ENCODE measurements around the gene CCDC141. TPM values are rescaled to one million over a fixed set of nuclear protein-coding genes. Genes with fewer than 3 reads are reported as not detected.

The CCDC141 gene
- total RNA-seq, 4 donors from 2014 or later: 1.1 to 11.6 (median 5.0) TPM

GRCh38 chr2:178834086-178834485, 215.9 kb downstream of the CCDC141 start:
- Histone ChIP-seq H3K27me3 (no peaks in the 10 kb centered on the region), H3K9me3 (no peaks in the 10 kb centered on the region), H3K4me1 (no peaks in the 10 kb centered on the region), H3K36me3 (no peaks in the 10 kb centered on the region), H3K4me3 (no peak overlapping the region), H3K27ac (no peak overlapping the region)
- no peak for DNase-seq
- TF ChIP-seq POLR2A (IDR thresholded peaks at IDR 0.05) (no peak), CTCF (IDR thresholded peaks at IDR 0.05) (no peak)

GRCh38 chr2:178833382-178833781, 216.6 kb downstream of the CCDC141 start:
- TF ChIP-seq POLR2A (IDR thresholded peaks at IDR 0.05) (no peak), CTCF (IDR thresholded peaks at IDR 0.05) (no peak)
- Histone ChIP-seq H3K9me3 (no peaks in the 10 kb centered on the region), H3K27me3 (no peaks in the 10 kb centered on the region), H3K36me3 (no peaks in the 10 kb centered on the region), H3K4me1 (no peaks in the 10 kb centered on the region), H3K4me3 (no peak overlapping the region), H3K27ac (no peak overlapping the region)
- DNase-seq: no peak

GRCh38 chr2:178830451-178830850, 219.5 kb downstream of the CCDC141 start:
- DNase-seq: no peak
- H3K9me3 ChIP-seq: no peaks in the 10 kb centered on the region
- no peak overlapping the region for H3K4me3 ChIP-seq
- H3K4me1 ChIP-seq: no peaks in the 10 kb centered on the region
- H3K27me3 ChIP-seq: no peaks in the 10 kb centered on the region
- no peaks in the 10 kb centered on the region for H3K36me3 ChIP-seq
- no peak for TF ChIP-seq CTCF (IDR thresholded peaks at IDR 0.05)
- TF ChIP-seq POLR2A (IDR thresholded peaks at IDR 0.05): no peak
- no peak overlapping the region for H3K27ac ChIP-seq

- H3K4me3 ChIP-seq: no peak overlapping the region
- no peak overlapping the region for H3K27ac ChIP-seq
- H3K27me3 ChIP-seq: no peaks in the 10 kb centered on the region
- no peak for DNase-seq
- H3K4me1 ChIP-seq: no peaks in the 10 kb centered on the region
- TF ChIP-seq POLR2A (IDR thresholded peaks at IDR 0.05) (no peak), CTCF (IDR thresholded peaks at IDR 0.05) (no peak)
- H3K36me3 ChIP-seq: no peaks in the 10 kb centered on the region
- H3K9me3 ChIP-seq: no peaks in the 10 kb centered on the region
Observed at GRCh38 chr2:178829981-178830380, 220.0 kb downstream of the CCDC141 start.

- no peak for DNase-seq
- TF ChIP-seq POLR2A (IDR thresholded peaks at IDR 0.05): no peak
- TF ChIP-seq CTCF (IDR thresholded peaks at IDR 0.05): no peak
- H3K27ac ChIP-seq: no peak overlapping the region
- H3K27me3 ChIP-seq: no peaks in the 10 kb centered on the region
- H3K9me3 ChIP-seq: no peaks in the 10 kb centered on the region
- no peak overlapping the region for H3K4me3 ChIP-seq
- H3K4me1 ChIP-seq: no peaks in the 10 kb centered on the region
- H3K36me3 ChIP-seq: no peaks in the 10 kb centered on the region
Observed at GRCh38 chr2:178829299-178829960, 220.5 kb downstream of the CCDC141 start.

GRCh38 chr2:178828486-178828881, 221.5 kb downstream of the CCDC141 start:
- H3K36me3 ChIP-seq: no peaks in the 10 kb centered on the region
- no peaks in the 10 kb centered on the region for H3K9me3 ChIP-seq
- H3K27ac ChIP-seq: no peak overlapping the region
- no peak overlapping the region for H3K4me3 ChIP-seq
- no peak for TF ChIP-seq CTCF (IDR thresholded peaks at IDR 0.05)
- no peak for TF ChIP-seq POLR2A (IDR thresholded peaks at IDR 0.05)
- H3K4me1 ChIP-seq: no peaks in the 10 kb centered on the region
- no peaks in the 10 kb centered on the region for H3K27me3 ChIP-seq
- DNase-seq: no peak

Data from Peyer's patch (tissue), 4 donors.